ENCODE measurements around the gene SENP1.

The SENP1 gene

DNA sequence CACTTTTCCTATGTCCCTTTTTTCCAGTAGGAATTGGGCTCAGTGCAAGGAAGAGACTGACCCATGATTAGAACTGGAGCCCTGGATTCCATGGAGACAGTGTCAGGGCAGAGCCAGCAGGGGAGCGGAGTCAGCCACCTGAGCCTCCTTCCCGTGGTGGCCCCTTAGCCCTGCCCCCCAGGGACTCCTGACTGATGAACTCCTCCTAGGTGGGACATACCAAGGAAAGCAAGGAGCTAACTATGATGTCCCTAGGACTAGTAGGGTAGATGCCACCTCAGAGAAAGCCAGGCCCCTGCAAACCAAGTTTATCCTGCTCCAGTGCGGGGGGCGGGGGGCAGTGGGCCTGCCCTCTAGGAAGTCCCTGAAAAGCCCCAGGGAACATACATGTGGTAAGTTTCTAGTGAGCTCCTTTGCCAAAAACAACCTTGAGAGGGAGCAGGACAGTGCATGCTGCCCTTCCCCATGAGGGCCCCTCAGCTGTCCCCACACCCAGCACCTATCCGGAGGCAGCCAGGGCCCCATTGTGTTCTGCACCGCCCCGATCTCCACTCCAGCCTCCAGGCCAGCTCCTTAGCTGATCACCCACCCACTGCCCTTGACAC, 95.4 kb downstream of the SENP1 start:
- no peak overlapping the region for H3K9ac ChIP-seq (ENCODE audit: low read length)
- DNase-seq, result no peak
- H2BK5ac ChIP-seq (ENCODE audit: low read length), result no peak overlapping the region
- H3K36me3 ChIP-seq (ENCODE audit: control insufficient read depth, insufficient read depth, low read length), result no peaks in the 10 kb centered on the region
- no peak overlapping the region for H3K23ac ChIP-seq (ENCODE audit: low read length)
- no peak overlapping the region for H3K4me2 ChIP-seq (ENCODE audit: low read length)
- no peak overlapping the region for H2AK5ac ChIP-seq (ENCODE audit: low read length)
- no peak overlapping the region for H4K8ac ChIP-seq (ENCODE audit: low read depth, low read length)
- no peak overlapping the region for H3K4ac ChIP-seq (ENCODE audit: low read depth, low read length)
- H3K4me1 ChIP-seq (ENCODE audit: control insufficient read depth, low read depth, low read length), result no peaks in the 10 kb centered on the region
- H3K18ac ChIP-seq (ENCODE audit: low read length), result no peak overlapping the region
- no peak overlapping the region for H3K56ac ChIP-seq (ENCODE audit: low read length)
- no peak overlapping the region for H3K4me3 ChIP-seq (ENCODE audit: low read length)
- no peak overlapping the region for H4K5ac ChIP-seq (ENCODE audit: low read length)
- H3K79me1 ChIP-seq (ENCODE audit: low read length), result no peaks in the 10 kb centered on the region
- H2BK120ac ChIP-seq (ENCODE audit: low read depth, low read length), result no peak overlapping the region
- peaks cover 71% of the 10 kb centered on the region for H3K27me3 ChIP-seq (ENCODE audit: insufficient read depth, low read length, poor library complexity)
- H2BK15ac ChIP-seq (replicated peaks; ENCODE audit: low read depth), result no peak overlapping the region
- H3K27ac ChIP-seq (ENCODE audit: low read depth, low read length), result no peak overlapping the region
- no peaks in the 10 kb centered on the region for H3K79me2 ChIP-seq (ENCODE audit: control insufficient read depth, insufficient read depth, low read length)
- no CpG with 5 or more reads among the region's 7 CpGs for WGBS (ENCODE audit: extremely low coverage, insufficient coverage, low lambda C conversion rate)

DNA sequence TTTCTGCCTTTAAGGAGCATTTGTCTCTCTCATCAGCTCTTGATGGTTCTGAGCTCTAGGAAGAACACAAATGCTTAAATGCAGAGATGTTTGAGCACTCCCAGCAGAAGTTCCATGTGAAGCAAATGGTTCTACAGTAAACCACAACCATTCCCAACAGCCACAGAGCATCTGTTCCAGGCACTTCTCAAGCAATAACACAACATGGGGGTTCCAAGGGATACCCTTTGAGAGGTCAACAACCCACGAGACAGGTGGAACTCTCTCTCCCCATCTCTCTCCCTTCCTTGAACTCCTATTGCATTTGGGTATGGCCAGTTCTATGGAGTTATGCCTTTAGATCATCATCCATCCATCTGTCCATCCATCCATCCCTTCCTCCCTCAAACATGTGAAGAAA, 96.4 kb downstream of the SENP1 start:
- H3K27ac ChIP-seq (ENCODE audit: low read depth, low read length), result no peak overlapping the region
- WGBS (ENCODE audit: extremely low coverage, insufficient coverage, low lambda C conversion rate), result no CpG with 5 or more reads among the region's 1 CpG
- H3K4me3 ChIP-seq (ENCODE audit: low read length), result no peak overlapping the region
- H3K56ac ChIP-seq (ENCODE audit: low read length), result no peak overlapping the region
- H3K79me1 ChIP-seq (ENCODE audit: low read length), result no peaks in the 10 kb centered on the region
- H3K4me1 ChIP-seq (ENCODE audit: control insufficient read depth, low read depth, low read length), result peaks cover 4% of the 10 kb centered on the region
- no peak overlapping the region for H2BK120ac ChIP-seq (ENCODE audit: low read depth, low read length)
- no peak overlapping the region for H3K23ac ChIP-seq (ENCODE audit: low read length)
- H3K27me3 ChIP-seq (ENCODE audit: insufficient read depth, low read length, poor library complexity), result peaks cover 62% of the 10 kb centered on the region
- no peak overlapping the region for H2BK5ac ChIP-seq (ENCODE audit: low read length)
- H2AK5ac ChIP-seq (ENCODE audit: low read length), result no peak overlapping the region
- H3K4me2 ChIP-seq (ENCODE audit: low read length), result no peak overlapping the region
- no peaks in the 10 kb centered on the region for H3K36me3 ChIP-seq (ENCODE audit: control insufficient read depth, insufficient read depth, low read length)
- H4K5ac ChIP-seq (ENCODE audit: low read length), result no peak overlapping the region
- H3K79me2 ChIP-seq (ENCODE audit: control insufficient read depth, insufficient read depth, low read length), result no peaks in the 10 kb centered on the region
- no peak overlapping the region for H3K18ac ChIP-seq (ENCODE audit: low read length)
- no peak overlapping the region for H4K8ac ChIP-seq (ENCODE audit: low read depth, low read length)
- no peak for DNase-seq
- H3K9ac ChIP-seq (ENCODE audit: low read length), result no peak overlapping the region
- no peak overlapping the region for H2BK15ac ChIP-seq (replicated peaks; ENCODE audit: low read depth)
- no peak overlapping the region for H3K4ac ChIP-seq (ENCODE audit: low read depth, low read length)

DNA sequence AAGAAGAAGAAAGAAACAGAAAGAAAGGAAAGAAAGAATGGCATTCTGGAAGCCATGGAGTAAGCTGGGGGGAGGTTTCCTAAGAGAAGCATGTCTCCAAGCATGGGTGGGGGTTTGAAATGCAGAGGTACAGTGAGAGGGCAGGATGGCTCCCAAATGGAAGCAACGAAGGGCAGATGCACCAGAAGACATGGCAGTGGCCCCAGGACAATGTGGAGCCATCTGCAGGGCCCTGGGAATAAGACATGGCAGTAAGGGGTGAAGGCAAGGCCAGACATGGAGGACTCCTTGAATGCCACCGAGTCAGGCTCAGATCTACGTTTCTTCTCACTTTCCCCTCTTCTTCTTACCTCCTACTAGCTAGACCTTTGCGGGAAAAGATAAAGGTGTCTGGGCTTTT, 96.9 kb downstream of the SENP1 start:
- Histone ChIP-seq H3K4me1 (ENCODE audit: control insufficient read depth, low read depth, low read length) (peaks cover 4% of the 10 kb centered on the region), H3K27ac (ENCODE audit: low read depth, low read length) (no peak overlapping the region), H3K79me2 (ENCODE audit: control insufficient read depth, insufficient read depth, low read length) (no peaks in the 10 kb centered on the region), H2AK5ac (ENCODE audit: low read length) (no peak overlapping the region), H3K4ac (ENCODE audit: low read depth, low read length) (no peak overlapping the region), H3K79me1 (ENCODE audit: low read length) (no peaks in the 10 kb centered on the region), H3K56ac (ENCODE audit: low read length) (no peak overlapping the region), H3K27me3 (ENCODE audit: insufficient read depth, low read length, poor library complexity) (peaks cover 60% of the 10 kb centered on the region), H3K4me2 (ENCODE audit: low read length) (no peak overlapping the region), H4K8ac (ENCODE audit: low read depth, low read length) (no peak overlapping the region), H3K18ac (ENCODE audit: low read length) (no peak overlapping the region), H4K5ac (ENCODE audit: low read length) (no peak overlapping the region), H3K23ac (ENCODE audit: low read length) (no peak overlapping the region), H3K4me3 (ENCODE audit: low read length) (no peak overlapping the region), H3K9ac (ENCODE audit: low read length) (no peak overlapping the region), H2BK15ac (replicated peaks; ENCODE audit: low read depth) (no peak overlapping the region), H3K36me3 (ENCODE audit: control insufficient read depth, insufficient read depth, low read length) (no peaks in the 10 kb centered on the region), H2BK5ac (ENCODE audit: low read length) (no peak overlapping the region), H2BK120ac (ENCODE audit: low read depth, low read length) (no peak overlapping the region)
- DNase-seq, result no peak
- no CpG with 5 or more reads among the region's 4 CpGs for WGBS (ENCODE audit: extremely low coverage, insufficient coverage, low lambda C conversion rate)

DNA sequence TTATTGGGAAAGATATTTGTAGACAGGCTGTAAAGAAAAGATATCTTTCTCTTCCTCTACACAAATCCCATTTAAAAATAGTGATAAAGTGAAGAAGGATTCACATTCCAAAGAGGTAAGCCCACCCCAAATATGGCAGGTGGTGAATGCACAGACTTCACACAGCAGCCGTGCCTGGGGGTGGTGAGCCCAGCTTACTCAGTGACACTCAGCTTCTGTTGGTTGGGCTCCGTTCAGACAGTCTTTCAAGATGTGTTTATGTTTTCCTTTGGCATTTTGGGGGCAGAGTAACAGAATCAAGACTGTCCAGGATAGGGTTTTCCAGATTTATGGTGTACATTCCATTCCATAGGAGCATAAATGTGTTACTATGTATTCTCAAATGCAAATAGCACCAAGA, 97.5 kb downstream of the SENP1 start:
- no peak overlapping the region for H2BK120ac ChIP-seq (ENCODE audit: low read depth, low read length)
- no peak overlapping the region for H3K4me2 ChIP-seq (ENCODE audit: low read length)
- WGBS (ENCODE audit: extremely low coverage, insufficient coverage, low lambda C conversion rate), result no CpG with 5 or more reads among the region's 2 CpGs
- H3K4me1 ChIP-seq (ENCODE audit: control insufficient read depth, low read depth, low read length), result peaks cover 4% of the 10 kb centered on the region
- no peak overlapping the region for H2AK5ac ChIP-seq (ENCODE audit: low read length)
- H3K36me3 ChIP-seq (ENCODE audit: control insufficient read depth, insufficient read depth, low read length), result no peaks in the 10 kb centered on the region
- no peak overlapping the region for H3K9ac ChIP-seq (ENCODE audit: low read length)
- H3K4ac ChIP-seq (ENCODE audit: low read depth, low read length), result no peak overlapping the region
- no peak for DNase-seq
- H3K18ac ChIP-seq (ENCODE audit: low read length), result no peak overlapping the region
- no peak overlapping the region for H3K27ac ChIP-seq (ENCODE audit: low read depth, low read length)
- no peak overlapping the region for H3K4me3 ChIP-seq (ENCODE audit: low read length)
- H3K79me2 ChIP-seq (ENCODE audit: control insufficient read depth, insufficient read depth, low read length), result no peaks in the 10 kb centered on the region
- H2BK15ac ChIP-seq (replicated peaks; ENCODE audit: low read depth), result no peak overlapping the region
- no peaks in the 10 kb centered on the region for H3K79me1 ChIP-seq (ENCODE audit: low read length)
- H4K8ac ChIP-seq (ENCODE audit: low read depth, low read length), result no peak overlapping the region
- H3K27me3 ChIP-seq (ENCODE audit: insufficient read depth, low read length, poor library complexity), result peaks cover 61% of the 10 kb centered on the region
- no peak overlapping the region for H3K56ac ChIP-seq (ENCODE audit: low read length)
- H2BK5ac ChIP-seq (ENCODE audit: low read length), result no peak overlapping the region
- H3K23ac ChIP-seq (ENCODE audit: low read length), result no peak overlapping the region
- H4K5ac ChIP-seq (ENCODE audit: low read length), result no peak overlapping the region

DNA sequence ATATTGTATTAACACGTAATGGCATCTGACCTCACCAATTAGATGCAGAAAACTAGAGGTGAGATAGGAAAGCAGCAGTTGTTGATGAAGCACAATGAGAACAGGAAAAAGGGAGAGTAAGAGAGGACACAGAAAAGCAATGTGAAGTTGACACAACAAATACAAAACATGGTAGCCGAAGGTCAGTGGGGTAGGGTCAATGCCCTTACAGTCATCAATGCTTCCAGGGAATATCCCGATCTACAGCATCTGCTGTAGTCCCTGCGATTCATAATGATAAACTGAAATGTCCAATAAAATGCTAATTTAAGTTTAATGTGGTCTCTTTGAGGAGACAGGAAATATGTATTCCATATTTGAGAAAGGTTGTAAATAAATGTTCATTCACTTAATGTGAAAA, 98.7 kb downstream of the SENP1 start:
- H3K27me3 ChIP-seq (ENCODE audit: insufficient read depth, low read length, poor library complexity), result peaks cover 69% of the 10 kb centered on the region
- H3K56ac ChIP-seq (ENCODE audit: low read length), result no peak overlapping the region
- no CpG with 5 or more reads among the region's 4 CpGs for WGBS (ENCODE audit: extremely low coverage, insufficient coverage, low lambda C conversion rate)

DNA sequence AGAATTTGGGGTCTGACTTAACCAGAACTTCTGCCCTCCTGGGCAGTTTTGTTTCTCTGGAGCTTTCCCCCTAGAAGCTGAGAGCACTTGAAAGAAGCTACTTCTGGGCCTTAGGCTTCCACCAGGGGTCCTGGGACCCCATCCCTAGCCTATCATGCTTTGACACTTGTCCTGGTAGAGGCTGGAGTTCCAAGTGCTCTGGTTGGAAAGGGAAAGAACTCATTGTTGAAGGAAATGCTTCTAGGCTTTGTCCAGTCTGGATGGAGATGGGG, 100.2 kb downstream of the SENP1 start:
- H3K56ac ChIP-seq (ENCODE audit: low read length), result no peak overlapping the region
- no peak overlapping the region for H2BK5ac ChIP-seq (ENCODE audit: low read length)
- no peak overlapping the region for H3K18ac ChIP-seq (ENCODE audit: low read length)
- no peak overlapping the region for H2AK5ac ChIP-seq (ENCODE audit: low read length)
- H4K5ac ChIP-seq (ENCODE audit: low read length), result no peak overlapping the region
- H3K27ac ChIP-seq (ENCODE audit: low read depth, low read length), result no peak overlapping the region
- no peaks in the 10 kb centered on the region for H3K79me2 ChIP-seq (ENCODE audit: control insufficient read depth, insufficient read depth, low read length)
- H3K27me3 ChIP-seq (ENCODE audit: insufficient read depth, low read length, poor library complexity), result peaks cover 62% of the 10 kb centered on the region
- no peak overlapping the region for H3K23ac ChIP-seq (ENCODE audit: low read length)
- no peak overlapping the region for H2BK15ac ChIP-seq (replicated peaks; ENCODE audit: low read depth)
- DNase-seq, result no peak
- H3K36me3 ChIP-seq (ENCODE audit: control insufficient read depth, insufficient read depth, low read length), result no peaks in the 10 kb centered on the region
- H4K8ac ChIP-seq (ENCODE audit: low read depth, low read length), result no peak overlapping the region
- H3K4me2 ChIP-seq (ENCODE audit: low read length), result no peak overlapping the region
- no peak overlapping the region for H3K9ac ChIP-seq (ENCODE audit: low read length)
- H3K4ac ChIP-seq (ENCODE audit: low read depth, low read length), result no peak overlapping the region
- no peak overlapping the region for H2BK120ac ChIP-seq (ENCODE audit: low read depth, low read length)
- no peaks in the 10 kb centered on the region for H3K79me1 ChIP-seq (ENCODE audit: low read length)
- peaks cover 4% of the 10 kb centered on the region for H3K4me1 ChIP-seq (ENCODE audit: control insufficient read depth, low read depth, low read length)
- no peak overlapping the region for H3K4me3 ChIP-seq (ENCODE audit: low read length)

More for the DNA sequence above, 98.7 kb downstream of the SENP1 start:
- H3K79me1 ChIP-seq (ENCODE audit: low read length), result no peaks in the 10 kb centered on the region
- DNase-seq, result no peak
- no peak overlapping the region for H2BK15ac ChIP-seq (replicated peaks; ENCODE audit: low read depth)
- H3K4me2 ChIP-seq (ENCODE audit: low read length), result no peak overlapping the region
- H3K79me2 ChIP-seq (ENCODE audit: control insufficient read depth, insufficient read depth, low read length), result no peaks in the 10 kb centered on the region
- H2AK5ac ChIP-seq (ENCODE audit: low read length), result no peak overlapping the region
- no peak overlapping the region for H3K9ac ChIP-seq (ENCODE audit: low read length)
- H3K18ac ChIP-seq (ENCODE audit: low read length), result no peak overlapping the region
- no peak overlapping the region for H2BK5ac ChIP-seq (ENCODE audit: low read length)
- H4K8ac ChIP-seq (ENCODE audit: low read depth, low read length), result no peak overlapping the region
- no peak overlapping the region for H2BK120ac ChIP-seq (ENCODE audit: low read depth, low read length)
- H4K5ac ChIP-seq (ENCODE audit: low read length), result no peak overlapping the region
- H3K23ac ChIP-seq (ENCODE audit: low read length), result no peak overlapping the region
- H3K4me1 ChIP-seq (ENCODE audit: control insufficient read depth, low read depth, low read length), result peaks cover 4% of the 10 kb centered on the region
- no peak overlapping the region for H3K27ac ChIP-seq (ENCODE audit: low read depth, low read length)
- no peak overlapping the region for H3K4me3 ChIP-seq (ENCODE audit: low read length)
- no peak overlapping the region for H3K4ac ChIP-seq (ENCODE audit: low read depth, low read length)
- H3K36me3 ChIP-seq (ENCODE audit: control insufficient read depth, insufficient read depth, low read length), result no peaks in the 10 kb centered on the region

Measured in mesendoderm (in vitro differentiated cells).